ENCODE measurements around the gene GLRX5. TPM values are rescaled to one million over a fixed set of nuclear protein-coding genes. Genes with fewer than 3 reads are reported as not detected.

Gene GLRX5
- total and polyA plus RNA-seq, 12 donors: 32.7 to 134 (median 71.6) TPM

DNA sequence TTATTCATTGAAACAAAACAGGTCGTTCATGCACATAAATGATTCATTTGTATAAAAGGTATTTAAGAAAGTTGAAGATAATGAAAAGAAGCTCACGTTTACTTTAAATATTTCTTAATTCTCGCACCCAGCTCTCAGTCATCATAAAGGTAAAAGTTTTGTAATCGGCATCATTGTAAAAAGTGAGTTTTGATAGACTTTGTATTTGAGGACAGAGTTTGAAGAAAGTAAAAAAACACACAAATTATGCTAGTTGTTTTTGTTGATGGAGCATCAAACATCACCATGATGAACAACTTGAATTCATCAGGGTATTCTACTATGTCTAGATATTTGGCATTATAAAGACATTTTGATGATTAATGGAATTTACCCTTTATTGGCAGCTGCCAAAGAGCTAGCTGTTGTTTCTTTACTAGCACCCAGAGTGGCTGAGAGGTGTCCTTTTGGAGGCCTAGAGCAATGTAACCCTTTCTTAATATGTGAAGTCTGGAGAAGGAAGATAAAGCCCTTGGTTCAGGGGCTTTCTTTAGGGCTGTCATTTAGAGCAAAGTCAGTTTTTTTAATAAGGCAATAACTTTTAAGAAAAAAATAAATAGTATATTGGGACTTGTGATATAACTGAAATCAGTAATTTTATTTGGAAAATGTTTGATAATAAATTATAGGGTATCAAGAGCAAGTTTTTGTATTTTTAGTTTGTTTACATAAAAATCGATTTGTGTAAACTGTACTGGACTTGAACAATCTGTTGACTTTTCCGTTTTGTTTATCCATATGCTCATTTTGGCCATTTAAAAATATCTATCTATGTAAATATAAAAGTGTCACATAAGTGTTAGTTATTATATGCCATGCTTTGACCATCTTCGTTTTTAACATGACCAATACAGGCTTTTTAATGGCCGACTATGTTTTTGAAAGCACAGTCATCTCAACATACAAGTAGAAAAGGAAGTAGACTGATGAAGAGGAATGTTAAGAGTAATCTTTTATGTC lies 7.4 kb downstream of the GLRX5 start:
- H3K27ac ChIP-seq: no peak overlapping the region
- no peaks in the 10 kb centered on the region for H3K9me3 ChIP-seq (replicated peaks in 1 of 3)
- peaks cover 21 to 25% of the 10 kb centered on the region in 2 donors for H3K4me1 ChIP-seq (replicated peaks in 1 of 2)
- peaks cover 0 to 11% of the 10 kb centered on the region in 2 donors for H3K36me3 ChIP-seq (replicated peaks in 1 of 2)
- DNase-seq: no peak
- TF ChIP-seq, protein P1, sequence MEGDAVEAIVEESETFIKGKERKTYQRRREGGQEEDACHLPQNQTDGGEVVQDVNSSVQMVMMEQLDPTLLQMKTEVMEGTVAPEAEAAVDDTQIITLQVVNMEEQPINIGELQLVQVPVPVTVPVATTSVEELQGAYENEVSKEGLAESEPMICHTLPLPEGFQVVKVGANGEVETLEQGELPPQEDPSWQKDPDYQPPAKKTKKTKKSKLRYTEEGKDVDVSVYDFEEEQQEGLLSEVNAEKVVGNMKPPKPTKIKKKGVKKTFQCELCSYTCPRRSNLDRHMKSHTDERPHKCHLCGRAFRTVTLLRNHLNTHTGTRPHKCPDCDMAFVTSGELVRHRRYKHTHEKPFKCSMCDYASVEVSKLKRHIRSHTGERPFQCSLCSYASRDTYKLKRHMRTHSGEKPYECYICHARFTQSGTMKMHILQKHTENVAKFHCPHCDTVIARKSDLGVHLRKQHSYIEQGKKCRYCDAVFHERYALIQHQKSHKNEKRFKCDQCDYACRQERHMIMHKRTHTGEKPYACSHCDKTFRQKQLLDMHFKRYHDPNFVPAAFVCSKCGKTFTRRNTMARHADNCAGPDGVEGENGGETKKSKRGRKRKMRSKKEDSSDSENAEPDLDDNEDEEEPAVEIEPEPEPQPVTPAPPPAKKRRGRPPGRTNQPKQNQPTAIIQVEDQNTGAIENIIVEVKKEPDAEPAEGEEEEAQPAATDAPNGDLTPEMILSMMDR (IDR thresholded peaks at IDR 0.05): no peak
- no peak for TF ChIP-seq POLR2A (IDR thresholded peaks at IDR 0.05)
- H3K4me3 ChIP-seq: no peak overlapping the region
- intact Hi-C loops (cut with DNase I): no loop called here
- H3K27me3 ChIP-seq: no peaks in the 10 kb centered on the region
- 90 to 94% (median 92%) methylated on average over 8 of the region's 8 CpGs for WGBS, 4 donors

- H3K9me3 ChIP-seq (replicated peaks in 1 of 3): no peaks in the 10 kb centered on the region
- peaks cover 0 to 11% of the 10 kb centered on the region in 2 donors for H3K36me3 ChIP-seq (replicated peaks in 1 of 2)
- no peak for DNase-seq
- peaks cover 18 to 24% of the 10 kb centered on the region in 2 donors for H3K4me1 ChIP-seq (replicated peaks in 1 of 2)
- 90 to 98% (median 94%) methylated on average over 5 of the region's 5 CpGs for WGBS, 4 donors
- TF ChIP-seq, protein P1 (IDR thresholded peaks at IDR 0.05): no peak
- no peak for TF ChIP-seq POLR2A (IDR thresholded peaks at IDR 0.05)
- no peaks in the 10 kb centered on the region for H3K27me3 ChIP-seq
- no peak overlapping the region for H3K4me3 ChIP-seq
- H3K27ac ChIP-seq: no peak overlapping the region
- intact Hi-C loops (cut with DNase I): no loop called here
Observed at GRCh38 chr14:95543021-95543420, 8.2 kb downstream of the GLRX5 start.

- Histone ChIP-seq H3K4me3 (no peak overlapping the region), H3K9me3 (replicated peaks in 1 of 3) (no peaks in the 10 kb centered on the region), H3K27ac (no peak overlapping the region), H3K36me3 (replicated peaks in 1 of 2) (peaks cover 0 to 11% of the 10 kb centered on the region in 2 donors), H3K27me3 (no peaks in the 10 kb centered on the region), H3K4me1 (replicated peaks in 1 of 2) (peaks cover 13 to 23% of the 10 kb centered on the region in 2 donors)
- intact Hi-C loops (cut with DNase I): no loop called here
- no peak for DNase-seq
- TF ChIP-seq POLR2A (IDR thresholded peaks at IDR 0.05): no peak
- TF ChIP-seq, protein P1 (IDR thresholded peaks at IDR 0.05): no peak
- WGBS, 4 donors: 79 to 94% (median 88%) methylated on average over 8 of the region's 8 CpGs
Observed at GRCh38 chr14:95544588-95544987, 9.7 kb downstream of the GLRX5 start.

GRCh38 chr14:95545515-95546168 lies 10.8 kb downstream of the GLRX5 start:
- H3K4me3 ChIP-seq: no peak overlapping the region
- peaks cover 9 to 15% of the 10 kb centered on the region in 2 donors for H3K4me1 ChIP-seq (replicated peaks in 1 of 2)
- H3K27ac ChIP-seq: no peak overlapping the region
- no peaks in the 10 kb centered on the region for H3K27me3 ChIP-seq
- 74 to 86% (median 82%) methylated on average over 5 of the region's 5 CpGs for WGBS, 4 donors
- intact Hi-C loops (cut with DNase I): no loop called here
- H3K9me3 ChIP-seq (replicated peaks in 1 of 3): no peaks in the 10 kb centered on the region
- no peak for TF ChIP-seq POLR2A (IDR thresholded peaks at IDR 0.05)
- TF ChIP-seq, protein P1 (IDR thresholded peaks at IDR 0.05): no peak
- peaks cover 0 to 11% of the 10 kb centered on the region in 2 donors for H3K36me3 ChIP-seq (replicated peaks in 1 of 2)
- DNase-seq: no peak

Data from adrenal gland (tissue), 12 donors.